Measurements from ENCODE around the gene NCOA3.

Gene NCOA3

GRCh38 chr20:47532002-47532401, 30.3 kb downstream of the NCOA3 start:
- TF ChIP-seq CTCF (IDR thresholded peaks at IDR 0.05; ENCODE audit: insufficient read depth, missing control alignments) = no peak
- no peak for FAIRE-seq
- no peak for DNase-seq (ENCODE audit: insufficient read length, low spot score)

- no peak for DNase-seq (ENCODE audit: insufficient read length, low spot score)
- TF ChIP-seq CTCF (IDR thresholded peaks at IDR 0.05; ENCODE audit: insufficient read depth, missing control alignments) = no peak
- FAIRE-seq = no peak
Measured at GRCh38 chr20:47533518-47534062, 31.9 kb downstream of the NCOA3 start.

- TF ChIP-seq CTCF (IDR thresholded peaks at IDR 0.05; ENCODE audit: insufficient read depth, missing control alignments) = no peak
- FAIRE-seq = no peak
- DNase-seq (ENCODE audit: insufficient read length, low spot score) = no peak
Measured at GRCh38 chr20:47534405-47534804, 32.7 kb downstream of the NCOA3 start.

- no peak for FAIRE-seq
- no peak for TF ChIP-seq CTCF (IDR thresholded peaks at IDR 0.05; ENCODE audit: insufficient read depth, missing control alignments)
- no peak for DNase-seq (ENCODE audit: insufficient read length, low spot score)
Measured at GRCh38 chr20:47535088-47535487, 33.4 kb downstream of the NCOA3 start.

GRCh38 chr20:47535994-47536393, 34.3 kb downstream of the NCOA3 start:
- no peak for FAIRE-seq
- DNase-seq (ENCODE audit: insufficient read length, low spot score) = no peak
- no peak for TF ChIP-seq CTCF (IDR thresholded peaks at IDR 0.05; ENCODE audit: insufficient read depth, missing control alignments)

GRCh38 chr20:47540443-47541354, 39.0 kb downstream of the NCOA3 start:
- TF ChIP-seq CTCF (IDR thresholded peaks at IDR 0.05; ENCODE audit: insufficient read depth, missing control alignments) = no peak
- no peak for DNase-seq (ENCODE audit: insufficient read length, low spot score)
- FAIRE-seq = no peak

GRCh38 chr20:47541355-47541922, 39.8 kb downstream of the NCOA3 start:
- TF ChIP-seq CTCF (IDR thresholded peaks at IDR 0.05; ENCODE audit: insufficient read depth, missing control alignments) = no peak
- DNase-seq (ENCODE audit: insufficient read length, low spot score) (no peak), FAIRE-seq (no peak)
